Measurements from ENCODE around the gene SPTAN1.
"Not testable (repeated sequence)": the region's sequence is repeated elsewhere in the genome, so short reads cannot be mapped to it uniquely, and the experiment has no call there.

Gene SPTAN1

GRCh38 chr9:128552153-128552743 lies at the start of gene SPTAN1:
TSS of gene SPTAN1 (plus strand) at chr9:128552587. CDS start at chr9:128566741, 14,154 bp downstream.
- DNase-seq (ENCODE audit: insufficient read length, low spot score) (peak; percentile 82), FAIRE-seq (no peak)

- not testable (repeated sequence) for DNase-seq (ENCODE audit: insufficient read length, low spot score); FAIRE-seq
These were observed 49.0 kb upstream of the SPTAN1 start for GRCh38 chr9:128503415-128503825.

DNA sequence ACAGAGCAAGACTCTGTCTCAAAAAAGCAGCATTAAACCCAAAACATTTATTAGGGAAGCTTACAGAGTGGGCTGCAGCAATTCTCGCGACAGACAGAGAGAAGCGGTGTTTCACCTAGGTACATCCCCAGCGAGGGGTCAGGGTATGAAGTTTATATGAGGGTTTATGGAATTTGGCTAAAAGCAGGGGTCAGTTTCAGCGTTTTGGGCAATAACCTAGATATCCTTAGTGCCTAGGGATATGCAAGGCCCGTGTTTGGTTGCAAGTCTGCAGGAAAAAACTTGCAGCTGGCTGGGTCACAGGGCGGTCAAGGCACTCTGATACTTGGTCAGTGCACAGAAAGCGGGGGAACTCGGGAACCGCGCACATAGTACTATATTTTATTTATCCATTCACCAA lies 48.5 kb upstream of the SPTAN1 start:
- FAIRE-seq (no peak), DNase-seq (ENCODE audit: insufficient read length, low spot score) (no peak)

DNA sequence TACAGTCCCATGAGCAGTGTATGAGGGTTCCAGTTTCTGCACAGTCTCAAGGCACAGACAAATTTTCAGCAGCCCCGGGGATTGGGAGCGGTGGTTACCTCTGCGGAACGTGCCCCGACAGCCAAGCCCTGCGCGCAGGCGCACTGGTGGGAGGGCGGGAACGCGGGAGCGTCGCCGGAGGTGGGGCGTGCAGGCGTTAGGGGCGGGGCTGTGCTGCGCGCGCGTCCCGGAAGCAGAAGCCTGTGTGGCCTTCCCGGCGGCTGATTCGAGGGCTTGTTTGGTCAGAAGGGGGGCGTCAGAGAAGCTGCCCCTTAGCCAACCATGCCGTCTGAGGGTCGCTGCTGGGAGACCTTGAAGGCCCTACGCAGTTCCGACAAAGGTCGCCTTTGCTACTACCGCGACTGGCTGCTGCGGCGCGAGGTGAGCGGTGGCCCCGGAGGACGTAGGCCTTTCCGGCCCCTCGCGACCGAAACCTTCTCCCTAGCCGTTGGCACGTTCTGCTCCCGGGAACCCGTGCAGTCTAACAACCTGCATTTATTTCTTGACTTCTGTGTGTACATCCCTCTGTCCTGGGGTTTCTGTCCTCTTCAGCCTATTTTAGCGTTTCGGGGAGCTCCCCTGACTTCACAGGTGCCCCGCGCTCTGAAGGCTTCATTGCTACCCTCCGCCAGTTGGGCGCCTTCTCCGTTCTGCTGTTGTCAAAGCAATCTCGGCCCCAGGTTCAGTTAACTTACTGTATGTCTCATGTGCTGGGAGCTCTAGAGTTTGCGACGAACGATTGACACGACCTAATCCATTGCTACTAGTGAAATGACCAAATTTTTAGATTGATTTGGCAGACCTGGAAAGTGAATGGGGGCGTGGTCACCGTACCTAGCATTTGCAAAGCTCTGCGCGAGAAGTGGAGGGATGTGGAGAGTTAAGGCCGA lies 47.6 kb upstream of the SPTAN1 start, which contains the start of gene GLE1:
TSS of gene GLE1 (plus strand) at position 235 of the 929 bp plus-strand sequence. CDS start at position 322, 87 bp downstream.
- DNase-seq (ENCODE audit: insufficient read length, low spot score) (peak; percentile 96), FAIRE-seq (peak; percentile 46)

GRCh38 chr9:128505414-128505765 lies 47.0 kb upstream of the SPTAN1 start:
- FAIRE-seq = no peak

DNA sequence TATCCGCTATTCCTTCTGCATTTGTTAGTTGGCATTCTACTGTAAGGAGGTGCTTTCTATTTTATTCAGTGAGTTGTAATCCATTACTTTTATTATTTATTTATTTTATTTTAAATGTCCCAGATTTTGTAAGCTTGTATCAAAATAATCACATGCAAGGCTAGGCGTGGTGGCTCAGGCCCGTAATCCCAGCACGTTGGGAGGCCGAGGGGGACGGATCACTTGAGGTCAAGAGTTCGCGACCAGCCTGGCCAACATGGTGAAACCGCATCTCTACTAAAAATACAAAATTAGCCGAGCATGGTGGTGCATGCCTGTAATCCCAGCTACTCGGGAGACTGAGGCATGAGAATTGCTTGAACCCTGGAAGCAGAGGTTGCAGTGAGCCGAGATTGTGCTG lies 46.5 kb upstream of the SPTAN1 start:
- not testable (repeated sequence) for FAIRE-seq; DNase-seq (ENCODE audit: insufficient read length, low spot score)

More at GRCh38 chr9:128505414-128505765, 47.0 kb upstream of the SPTAN1 start:
- peak; percentile 24 for DNase-seq (ENCODE audit: insufficient read length, low spot score)

- DNase-seq (ENCODE audit: insufficient read length, low spot score) (no peak), FAIRE-seq (no peak)
These were observed 39.6 kb upstream of the SPTAN1 start for GRCh38 chr9:128512820-128513219.

DNA sequence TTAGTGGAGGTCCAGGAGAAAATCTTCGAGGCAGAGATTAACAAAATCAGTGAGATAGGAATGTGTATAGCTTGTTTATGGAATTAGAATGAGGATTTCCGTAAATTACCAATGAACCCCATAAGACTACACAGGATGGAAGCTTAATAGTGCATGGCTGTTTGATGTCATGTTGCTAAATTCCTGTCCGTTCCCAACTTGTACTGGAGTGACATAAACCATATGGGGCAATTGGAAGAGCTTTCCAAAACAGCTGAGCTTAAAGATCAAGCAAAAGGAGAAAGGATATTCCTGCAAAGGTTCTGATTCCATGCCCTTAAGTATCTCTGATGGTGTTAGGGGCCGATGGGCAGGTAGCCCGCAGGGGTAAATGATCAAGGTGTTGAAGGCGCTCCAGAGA lies 30.4 kb upstream of the SPTAN1 start:
- DNase-seq (ENCODE audit: insufficient read length, low spot score) (no peak), FAIRE-seq (no peak)

DNA sequence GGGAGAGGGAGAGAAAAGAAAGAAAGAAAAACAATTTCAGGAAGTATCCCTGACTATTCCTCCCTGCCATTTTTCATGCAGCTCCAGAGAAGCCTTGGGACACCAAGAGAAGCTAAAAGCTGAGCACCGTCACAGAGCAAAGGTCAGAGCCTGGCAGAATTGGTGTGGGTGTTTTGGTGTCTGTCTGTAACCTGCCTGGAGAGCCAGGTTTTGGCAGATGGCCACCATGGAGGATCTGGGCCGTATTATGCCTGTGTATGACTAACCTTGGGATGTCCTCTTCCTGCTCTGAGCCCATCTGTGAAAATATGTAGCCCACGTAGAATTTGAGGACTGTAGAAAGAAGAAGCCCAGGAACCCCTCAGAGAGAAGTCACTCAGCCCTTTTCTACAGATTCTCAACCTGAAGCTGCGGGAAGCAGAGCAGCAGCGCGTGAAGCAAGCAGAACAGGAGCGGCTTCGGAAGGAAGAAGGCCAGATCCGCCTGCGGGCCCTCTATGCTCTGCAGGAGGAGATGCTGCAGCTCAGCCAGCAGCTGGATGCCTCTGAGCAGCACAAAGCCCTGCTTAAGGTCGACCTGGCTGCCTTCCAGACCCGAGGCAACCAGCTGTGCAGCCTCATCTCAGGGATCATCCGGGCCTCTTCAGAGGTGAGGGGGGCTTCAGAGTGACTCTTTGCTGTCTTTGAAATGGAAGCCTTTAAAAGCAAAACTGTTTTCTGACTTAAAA lies 29.0 kb upstream of the SPTAN1 start:
- no peak for FAIRE-seq

DNA sequence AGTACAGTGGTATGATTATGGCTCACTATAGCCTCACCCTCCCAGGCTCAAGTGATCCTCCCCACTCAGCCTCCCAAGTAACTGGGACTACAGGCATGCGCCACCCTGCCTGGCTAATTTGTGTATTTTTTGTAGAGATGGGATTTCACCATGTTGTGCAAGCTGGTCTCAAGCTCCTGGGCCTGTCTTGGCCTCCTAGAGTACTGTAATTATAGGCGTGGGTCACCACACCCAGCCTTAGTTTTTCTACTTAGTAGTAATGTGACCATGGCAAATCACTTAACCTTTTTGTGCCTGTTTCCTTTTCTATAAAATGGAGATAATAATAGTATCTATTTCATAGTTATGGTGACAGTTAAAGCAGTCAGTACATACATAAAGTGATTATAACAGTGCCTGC lies 25.7 kb upstream of the SPTAN1 start:
- FAIRE-seq (no peak), DNase-seq (ENCODE audit: insufficient read length, low spot score) (no peak)

More for the DNA sequence above, 29.0 kb upstream of the SPTAN1 start:
- DNase-seq (ENCODE audit: insufficient read length, low spot score) = no peak

GRCh38 chr9:128528445-128529160 lies 23.8 kb upstream of the SPTAN1 start:
- DNase-seq (ENCODE audit: insufficient read length, low spot score) (no peak), FAIRE-seq (no peak)

DNA sequence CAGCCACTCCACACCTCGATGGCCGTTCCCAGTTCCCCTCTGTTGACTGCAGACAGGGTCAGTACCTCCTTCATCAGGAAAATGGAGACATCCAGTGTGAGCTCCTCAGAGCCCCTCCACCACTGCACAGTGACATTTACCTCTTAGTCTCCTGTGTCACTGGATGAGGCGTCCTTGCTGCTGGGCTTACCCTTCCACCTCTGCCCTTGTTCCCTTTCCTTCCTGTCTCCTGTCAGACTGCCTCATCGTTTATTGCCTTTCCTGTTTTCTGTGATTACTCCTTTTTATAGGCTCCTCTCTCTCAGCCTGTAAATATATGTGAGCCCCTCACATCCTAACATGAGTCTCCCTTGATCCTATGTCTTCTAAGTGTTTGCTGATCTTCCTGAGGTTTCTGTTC lies 23.2 kb upstream of the SPTAN1 start:
- FAIRE-seq (no peak), DNase-seq (ENCODE audit: insufficient read length, low spot score) (no peak)

DNA sequence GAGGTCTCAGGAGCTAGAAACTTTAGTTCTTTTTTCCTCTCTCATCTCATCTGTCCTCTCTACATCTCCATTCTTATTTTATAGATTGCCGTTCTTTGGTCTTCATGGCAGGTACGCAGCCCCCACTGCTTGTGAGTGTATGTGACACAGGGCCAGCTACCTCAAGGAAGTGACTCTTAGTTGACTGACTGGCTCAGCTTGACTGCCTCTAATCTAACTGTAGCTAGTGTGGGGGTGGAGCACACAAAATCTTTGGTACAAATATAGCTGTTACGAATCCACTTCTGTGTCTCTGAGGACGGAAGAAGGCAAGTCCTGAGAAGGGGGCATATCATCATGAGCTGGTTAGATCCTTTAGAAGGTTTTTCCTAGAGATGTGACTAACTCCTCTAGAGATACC lies 19.8 kb upstream of the SPTAN1 start:
- no peak for DNase-seq (ENCODE audit: insufficient read length, low spot score)
- FAIRE-seq = no peak

- DNase-seq (ENCODE audit: insufficient read length, low spot score) (no peak), FAIRE-seq (no peak)
These were observed 11.6 kb upstream of the SPTAN1 start for GRCh38 chr9:128540634-128541360.

DNA sequence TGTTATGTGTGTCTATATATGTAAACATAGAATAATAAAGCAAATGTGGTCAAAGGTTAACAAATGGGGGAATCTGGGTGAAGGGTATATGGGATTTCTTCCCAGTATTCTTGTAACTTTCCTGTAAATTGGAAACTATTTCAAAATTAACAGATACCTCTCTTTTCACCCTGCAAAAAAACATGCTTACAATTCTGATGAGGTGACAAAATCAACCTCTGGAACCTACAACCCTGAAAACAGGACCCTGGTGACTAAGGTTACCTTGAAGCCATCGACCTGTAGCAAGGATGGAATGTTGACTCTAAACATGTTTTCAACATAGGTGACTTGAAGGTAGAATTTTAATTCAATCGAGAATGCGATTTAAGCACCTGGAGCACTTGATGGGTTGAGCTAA lies 5.9 kb upstream of the SPTAN1 start:
- FAIRE-seq = no peak
- no peak for DNase-seq (ENCODE audit: insufficient read length, low spot score)

GRCh38 chr9:128548876-128549275 lies 3.5 kb upstream of the SPTAN1 start:
- DNase-seq (ENCODE audit: insufficient read length, low spot score) (no peak), FAIRE-seq (no peak)

DNA sequence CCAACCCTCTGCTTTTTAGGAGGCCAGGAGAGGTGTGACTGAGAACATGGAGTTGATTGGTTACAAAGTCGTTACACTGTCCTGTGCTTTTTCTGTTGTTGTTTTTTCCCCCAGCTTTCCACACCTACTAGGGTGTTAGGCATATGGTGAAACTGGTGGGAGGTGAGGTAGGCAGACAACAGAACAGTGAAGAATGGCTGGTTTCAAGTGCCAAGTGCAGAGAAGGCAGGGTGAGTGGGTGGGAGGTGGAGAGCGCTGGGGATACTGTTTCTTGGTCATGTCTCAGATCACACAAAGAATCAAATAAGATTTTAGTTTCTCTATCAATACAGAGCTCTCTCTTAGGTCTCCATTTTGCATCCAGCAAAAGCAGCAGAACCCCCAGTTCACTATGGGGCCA lies 2.2 kb upstream of the SPTAN1 start:
- no peak for FAIRE-seq

DNA sequence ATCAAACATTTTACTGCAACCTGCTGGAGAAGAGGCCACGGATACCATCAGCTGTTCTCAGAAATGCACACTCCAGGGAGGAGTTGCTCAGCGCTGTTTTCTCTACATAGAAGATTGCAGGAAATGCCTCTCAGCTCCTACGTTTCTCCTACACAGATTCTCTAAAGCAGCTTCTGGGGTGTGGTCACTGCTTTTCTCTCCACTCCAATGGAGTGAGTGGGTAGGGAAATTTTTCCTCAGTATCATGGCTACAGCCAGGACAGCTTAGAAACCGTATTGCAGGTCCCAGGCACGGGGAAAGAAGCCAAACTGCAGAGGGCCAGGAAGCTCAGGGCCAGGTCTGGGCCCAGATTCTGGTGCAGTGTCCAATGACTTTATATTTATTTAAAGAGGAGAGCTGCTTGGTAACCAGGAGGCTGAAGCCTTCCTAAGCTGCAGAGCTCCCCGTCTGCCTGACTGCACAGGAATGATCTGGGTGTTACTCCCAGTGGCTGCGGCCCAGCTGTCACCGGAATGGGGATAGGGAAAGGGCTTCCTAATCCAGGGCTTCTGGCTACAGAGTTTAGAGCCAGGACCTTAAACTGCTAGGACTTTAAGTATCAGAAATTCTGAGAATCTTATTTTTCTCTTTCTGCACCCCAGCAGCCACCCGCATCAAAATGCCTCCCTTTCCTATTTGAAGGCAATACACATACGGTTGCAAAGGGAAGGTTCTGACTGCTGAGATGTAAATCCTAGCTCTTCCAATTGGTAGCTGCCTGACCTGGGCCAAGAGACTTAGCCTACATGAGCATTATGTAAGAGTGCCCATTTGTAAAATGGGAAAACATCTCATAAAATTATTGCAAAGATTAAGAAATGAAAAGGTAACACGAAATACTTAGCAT lies 1.4 kb upstream of the SPTAN1 start:
- no peak for DNase-seq (ENCODE audit: insufficient read length, low spot score)
- FAIRE-seq = no peak

More for the DNA sequence above, 2.2 kb upstream of the SPTAN1 start:
- DNase-seq (ENCODE audit: insufficient read length, low spot score) = no peak

- FAIRE-seq (no peak), DNase-seq (ENCODE audit: insufficient read length, low spot score) (no peak)
These were observed 682 bp upstream of the SPTAN1 start for GRCh38 chr9:128551657-128552152.

All from HTR-8/SVneo (cell line).